ENCODE measurements around the gene ATRN.

GRCh38 chr20:3586093-3586492 lies 115.3 kb downstream of the ATRN start:
- TF ChIP-seq, protein P1, sequence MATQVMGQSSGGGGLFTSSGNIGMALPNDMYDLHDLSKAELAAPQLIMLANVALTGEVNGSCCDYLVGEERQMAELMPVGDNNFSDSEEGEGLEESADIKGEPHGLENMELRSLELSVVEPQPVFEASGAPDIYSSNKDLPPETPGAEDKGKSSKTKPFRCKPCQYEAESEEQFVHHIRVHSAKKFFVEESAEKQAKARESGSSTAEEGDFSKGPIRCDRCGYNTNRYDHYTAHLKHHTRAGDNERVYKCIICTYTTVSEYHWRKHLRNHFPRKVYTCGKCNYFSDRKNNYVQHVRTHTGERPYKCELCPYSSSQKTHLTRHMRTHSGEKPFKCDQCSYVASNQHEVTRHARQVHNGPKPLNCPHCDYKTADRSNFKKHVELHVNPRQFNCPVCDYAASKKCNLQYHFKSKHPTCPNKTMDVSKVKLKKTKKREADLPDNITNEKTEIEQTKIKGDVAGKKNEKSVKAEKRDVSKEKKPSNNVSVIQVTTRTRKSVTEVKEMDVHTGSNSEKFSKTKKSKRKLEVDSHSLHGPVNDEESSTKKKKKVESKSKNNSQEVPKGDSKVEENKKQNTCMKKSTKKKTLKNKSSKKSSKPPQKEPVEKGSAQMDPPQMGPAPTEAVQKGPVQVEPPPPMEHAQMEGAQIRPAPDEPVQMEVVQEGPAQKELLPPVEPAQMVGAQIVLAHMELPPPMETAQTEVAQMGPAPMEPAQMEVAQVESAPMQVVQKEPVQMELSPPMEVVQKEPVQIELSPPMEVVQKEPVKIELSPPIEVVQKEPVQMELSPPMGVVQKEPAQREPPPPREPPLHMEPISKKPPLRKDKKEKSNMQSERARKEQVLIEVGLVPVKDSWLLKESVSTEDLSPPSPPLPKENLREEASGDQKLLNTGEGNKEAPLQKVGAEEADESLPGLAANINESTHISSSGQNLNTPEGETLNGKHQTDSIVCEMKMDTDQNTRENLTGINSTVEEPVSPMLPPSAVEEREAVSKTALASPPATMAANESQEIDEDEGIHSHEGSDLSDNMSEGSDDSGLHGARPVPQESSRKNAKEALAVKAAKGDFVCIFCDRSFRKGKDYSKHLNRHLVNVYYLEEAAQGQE (IDR thresholded peaks at IDR 0.05): no peak
- TF ChIP-seq RAD21 (IDR thresholded peaks at IDR 0.05): no peak
- TF ChIP-seq, protein P2, sequence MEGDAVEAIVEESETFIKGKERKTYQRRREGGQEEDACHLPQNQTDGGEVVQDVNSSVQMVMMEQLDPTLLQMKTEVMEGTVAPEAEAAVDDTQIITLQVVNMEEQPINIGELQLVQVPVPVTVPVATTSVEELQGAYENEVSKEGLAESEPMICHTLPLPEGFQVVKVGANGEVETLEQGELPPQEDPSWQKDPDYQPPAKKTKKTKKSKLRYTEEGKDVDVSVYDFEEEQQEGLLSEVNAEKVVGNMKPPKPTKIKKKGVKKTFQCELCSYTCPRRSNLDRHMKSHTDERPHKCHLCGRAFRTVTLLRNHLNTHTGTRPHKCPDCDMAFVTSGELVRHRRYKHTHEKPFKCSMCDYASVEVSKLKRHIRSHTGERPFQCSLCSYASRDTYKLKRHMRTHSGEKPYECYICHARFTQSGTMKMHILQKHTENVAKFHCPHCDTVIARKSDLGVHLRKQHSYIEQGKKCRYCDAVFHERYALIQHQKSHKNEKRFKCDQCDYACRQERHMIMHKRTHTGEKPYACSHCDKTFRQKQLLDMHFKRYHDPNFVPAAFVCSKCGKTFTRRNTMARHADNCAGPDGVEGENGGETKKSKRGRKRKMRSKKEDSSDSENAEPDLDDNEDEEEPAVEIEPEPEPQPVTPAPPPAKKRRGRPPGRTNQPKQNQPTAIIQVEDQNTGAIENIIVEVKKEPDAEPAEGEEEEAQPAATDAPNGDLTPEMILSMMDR (IDR thresholded peaks at IDR 0.05; ENCODE audit: low read depth, low read length, missing input control): no peak
- TF ChIP-seq RXRA (IDR thresholded peaks at IDR 0.05): no peak
- no peak for TF ChIP-seq GABPA (IDR thresholded peaks at IDR 0.05 in 1 of 2, conservative IDR thresholded peaks at IDR 0.05 in 1 of 2)
- no peak for TF ChIP-seq ATF3 (IDR thresholded peaks at IDR 0.05)

Measured in liver (tissue), 3 donors.